Activated naive CD8-positive, alpha-beta T cell treated with anti-CD3 and anti-CD28 coated beads, Interleukin-2, amount 50 U/mL, for 16 hours (primary cell): ENCODE data around the gene ACTN4.
A peak's percentile ranks its signal among the peaks of the same experiment; 100 is the strongest.

Experiments used
- DNase-seq: peaks from one replicate; pipeline ENCODE4 v3.0.0-alpha.2; 2020; ENCODE audit warnings: low read depth, low spot score

Gene ACTN4

DNA sequence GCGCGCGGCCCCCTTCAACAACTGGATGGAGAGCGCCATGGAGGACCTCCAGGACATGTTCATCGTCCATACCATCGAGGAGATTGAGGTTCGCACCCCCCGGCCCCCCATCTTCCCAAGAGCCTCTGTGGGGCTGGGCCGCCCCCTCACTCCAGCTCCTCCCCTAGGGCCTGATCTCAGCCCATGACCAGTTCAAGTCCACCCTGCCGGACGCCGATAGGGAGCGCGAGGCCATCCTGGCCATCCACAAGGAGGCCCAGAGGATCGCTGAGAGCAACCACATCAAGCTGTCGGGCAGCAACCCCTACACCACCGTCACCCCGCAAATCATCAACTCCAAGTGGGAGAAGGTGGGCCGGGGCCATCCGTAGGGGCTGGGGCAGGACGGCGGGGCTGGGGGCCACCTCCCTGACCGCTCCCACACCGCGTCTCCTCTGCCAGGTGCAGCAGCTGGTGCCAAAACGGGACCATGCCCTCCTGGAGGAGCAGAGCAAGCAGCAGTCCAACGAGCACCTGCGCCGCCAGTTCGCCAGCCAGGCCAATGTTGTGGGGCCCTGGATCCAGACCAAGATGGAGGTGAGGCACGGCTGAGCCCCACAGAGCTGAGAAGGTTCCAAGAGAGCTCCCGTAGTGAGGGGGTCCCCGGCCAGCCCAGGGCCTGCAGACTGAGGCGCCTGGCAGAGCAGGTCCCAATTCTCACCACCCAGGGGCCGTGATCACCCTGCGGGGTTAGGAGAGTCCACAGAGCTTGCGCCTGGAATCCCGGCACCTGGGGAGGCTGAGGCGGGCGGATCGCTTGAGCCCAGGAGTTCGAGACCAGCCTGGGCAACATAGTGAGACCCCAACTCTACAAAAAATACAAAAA, 76.8 kb downstream of the ACTN4 start:
- no peak for DNase-seq

DNA sequence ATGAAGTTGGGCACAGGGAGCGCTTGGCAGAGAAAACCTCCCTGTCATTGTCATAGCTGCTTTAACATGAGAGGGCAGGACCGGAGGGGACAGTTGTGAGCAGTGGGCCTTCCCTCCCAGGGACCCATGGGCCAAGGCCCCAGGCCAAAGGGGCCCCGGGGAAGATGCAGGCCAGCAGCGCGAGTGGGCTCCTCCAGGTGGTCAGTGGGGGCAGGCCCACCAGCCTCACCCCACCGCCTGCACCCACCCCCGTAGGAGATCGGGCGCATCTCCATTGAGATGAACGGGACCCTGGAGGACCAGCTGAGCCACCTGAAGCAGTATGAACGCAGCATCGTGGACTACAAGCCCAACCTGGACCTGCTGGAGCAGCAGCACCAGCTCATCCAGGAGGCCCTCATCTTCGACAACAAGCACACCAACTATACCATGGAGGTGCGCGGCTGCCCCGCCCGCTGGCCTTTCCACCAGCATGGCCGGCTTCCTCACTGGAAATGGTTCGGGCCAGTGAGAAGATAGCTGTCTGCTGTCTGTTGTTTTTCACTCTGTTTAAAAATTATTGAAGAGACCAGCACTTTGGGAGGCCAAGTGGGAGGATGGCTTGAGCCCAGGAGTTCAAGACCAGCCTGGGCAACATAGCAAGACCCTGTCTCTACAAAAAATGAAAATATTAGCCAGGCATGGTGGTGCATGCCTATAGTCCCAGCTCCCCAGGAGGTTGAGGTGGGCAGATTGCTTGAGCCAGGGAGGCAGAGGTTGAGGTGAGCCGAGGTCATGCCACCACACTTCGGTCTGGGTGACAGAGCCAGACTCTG, 78.2 kb downstream of the ACTN4 start:
- no peak for DNase-seq

DNA sequence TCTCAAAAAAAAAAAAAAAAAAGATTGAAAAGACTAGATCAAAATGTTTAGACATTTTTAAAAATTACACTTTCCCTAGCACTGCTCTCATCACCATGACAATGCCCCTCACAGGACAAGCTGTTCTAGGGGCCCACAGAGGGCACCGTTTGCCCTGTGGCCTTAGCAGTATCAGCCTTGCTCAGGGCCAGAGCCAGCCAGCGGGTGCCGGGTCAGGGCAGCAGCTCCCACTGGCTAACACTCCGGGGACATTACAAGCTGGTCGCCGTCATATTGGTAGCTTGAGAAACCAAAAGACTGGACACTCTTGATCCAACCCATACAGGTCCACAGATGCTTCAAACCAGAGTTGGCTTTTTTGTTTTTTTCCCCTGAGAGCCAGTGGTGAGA, 78.8 kb downstream of the ACTN4 start:
- DNase-seq = no peak

DNA sequence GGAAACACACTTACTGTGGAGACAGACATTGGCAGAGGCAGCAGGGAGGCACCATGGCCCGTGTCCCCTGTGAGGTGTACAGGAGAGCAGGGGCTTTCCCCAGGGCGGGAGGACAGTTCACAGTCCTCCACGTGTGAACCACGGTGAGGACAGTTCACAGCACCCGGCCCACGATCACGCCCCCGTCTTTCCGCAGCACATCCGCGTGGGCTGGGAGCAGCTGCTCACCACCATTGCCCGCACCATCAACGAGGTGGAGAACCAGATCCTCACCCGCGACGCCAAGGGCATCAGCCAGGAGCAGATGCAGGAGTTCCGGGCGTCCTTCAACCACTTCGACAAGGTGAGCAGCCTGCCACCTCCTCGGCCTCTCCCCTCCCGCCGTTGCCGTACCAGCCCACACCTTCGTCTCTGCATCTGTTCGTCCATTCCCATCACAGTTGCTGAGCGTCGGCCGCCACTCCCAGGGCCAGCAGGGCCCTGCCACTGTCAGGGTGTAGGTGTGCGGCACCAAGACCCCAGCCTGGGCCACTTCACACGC, 79.4 kb downstream of the ACTN4 start:
- DNase-seq = no peak

DNA sequence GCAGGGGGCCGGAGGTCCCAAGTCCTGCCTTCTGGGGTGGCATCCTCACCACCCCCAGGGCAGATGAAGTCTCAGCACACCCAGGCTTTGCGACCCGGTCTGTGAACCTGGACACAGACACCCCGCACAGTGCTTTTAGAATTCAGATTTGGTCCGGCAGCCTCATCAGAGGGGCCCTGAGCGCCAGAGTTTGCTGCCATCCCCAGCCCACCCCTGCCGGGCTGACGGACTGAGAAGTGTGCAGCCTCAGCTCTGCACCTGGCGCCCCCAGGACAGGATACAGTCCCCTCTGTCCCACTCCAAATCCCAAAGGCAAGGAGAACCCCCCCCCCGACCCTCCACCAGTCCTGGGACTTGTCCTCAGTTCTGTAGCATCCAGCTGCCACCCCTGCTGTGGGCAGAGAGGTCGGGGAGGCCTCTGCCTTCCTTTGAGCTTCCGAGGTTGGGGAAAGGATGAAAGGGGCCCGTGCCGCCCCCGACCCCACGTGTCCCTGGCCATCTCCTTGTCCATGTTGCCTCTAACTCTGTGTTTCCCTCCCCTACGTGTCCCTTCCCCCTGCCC, 79.9 kb downstream of the ACTN4 start:
- DNase-seq = no peak

DNA sequence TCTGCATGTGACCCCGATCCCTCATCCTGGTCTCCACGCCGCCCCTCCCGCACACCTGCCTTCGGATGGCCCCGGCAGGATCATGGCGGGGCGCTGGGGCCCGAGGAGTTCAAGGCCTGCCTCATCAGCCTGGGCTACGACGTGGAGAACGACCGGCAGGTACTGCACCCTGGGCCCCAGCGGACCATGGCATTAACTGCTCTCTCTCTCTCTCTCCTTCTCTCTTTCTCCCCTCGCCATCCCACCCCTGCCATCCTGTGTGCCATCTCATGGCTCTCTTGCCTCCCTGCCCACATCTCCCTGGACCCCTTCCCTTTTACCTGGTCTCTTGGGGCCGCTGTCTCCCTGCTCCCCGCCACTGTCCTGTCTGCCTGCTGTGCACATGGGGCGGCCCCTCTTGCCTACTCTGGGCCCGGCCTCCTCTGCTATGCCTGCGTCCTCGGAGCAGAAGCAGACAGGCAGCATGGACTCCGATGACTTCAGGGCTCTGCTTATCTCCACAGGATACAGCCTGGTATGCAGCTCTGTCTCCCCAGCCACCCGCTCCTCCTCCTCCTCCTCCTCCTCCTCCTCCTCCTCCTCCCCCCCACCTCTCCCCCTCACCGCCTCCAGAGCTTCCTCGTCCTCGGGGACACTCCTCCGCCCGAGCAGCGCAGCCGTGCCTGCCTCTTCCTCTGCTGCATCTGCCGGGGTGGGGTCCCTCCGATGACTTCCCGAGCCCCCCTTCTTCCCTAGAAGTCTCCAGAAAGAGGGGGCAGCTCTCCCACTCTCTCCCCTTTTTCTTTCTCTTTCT, 80.6 kb downstream of the ACTN4 start:
- no peak for DNase-seq

DNA sequence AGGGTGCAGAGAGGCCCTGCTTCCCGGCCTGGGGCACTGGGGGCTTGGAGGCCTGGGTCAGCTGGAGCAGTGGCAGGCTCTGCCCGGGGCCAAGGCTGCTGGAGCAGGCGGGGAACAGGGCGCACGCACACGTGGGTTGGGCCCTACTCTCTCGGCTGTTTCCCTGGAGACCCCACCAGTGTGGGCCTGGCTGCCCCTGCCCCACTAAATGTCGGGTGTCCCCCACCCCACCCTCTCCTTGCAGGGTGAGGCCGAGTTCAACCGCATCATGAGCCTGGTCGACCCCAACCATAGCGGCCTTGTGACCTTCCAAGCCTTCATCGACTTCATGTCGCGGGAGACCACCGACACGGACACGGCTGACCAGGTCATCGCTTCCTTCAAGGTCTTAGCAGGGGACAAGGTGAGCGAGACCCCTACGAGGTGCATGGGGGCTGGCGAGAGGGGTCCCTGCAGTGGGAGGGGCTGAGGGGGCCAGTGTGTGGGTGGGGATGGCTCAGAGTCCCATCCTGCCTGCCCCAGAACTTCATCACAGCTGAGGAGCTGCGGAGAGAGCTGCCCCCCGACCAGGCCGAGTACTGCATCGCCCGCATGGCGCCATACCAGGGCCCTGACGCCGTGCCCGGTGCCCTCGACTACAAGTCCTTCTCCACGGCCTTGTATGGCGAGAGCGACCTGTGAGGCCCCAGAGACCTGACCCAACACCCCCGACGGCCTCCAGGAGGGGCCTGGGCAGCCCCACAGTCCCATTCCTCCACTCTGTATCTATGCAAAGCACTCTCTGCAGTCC, 81.5 kb downstream of the ACTN4 start:
- DNase-seq = no peak

DNA sequence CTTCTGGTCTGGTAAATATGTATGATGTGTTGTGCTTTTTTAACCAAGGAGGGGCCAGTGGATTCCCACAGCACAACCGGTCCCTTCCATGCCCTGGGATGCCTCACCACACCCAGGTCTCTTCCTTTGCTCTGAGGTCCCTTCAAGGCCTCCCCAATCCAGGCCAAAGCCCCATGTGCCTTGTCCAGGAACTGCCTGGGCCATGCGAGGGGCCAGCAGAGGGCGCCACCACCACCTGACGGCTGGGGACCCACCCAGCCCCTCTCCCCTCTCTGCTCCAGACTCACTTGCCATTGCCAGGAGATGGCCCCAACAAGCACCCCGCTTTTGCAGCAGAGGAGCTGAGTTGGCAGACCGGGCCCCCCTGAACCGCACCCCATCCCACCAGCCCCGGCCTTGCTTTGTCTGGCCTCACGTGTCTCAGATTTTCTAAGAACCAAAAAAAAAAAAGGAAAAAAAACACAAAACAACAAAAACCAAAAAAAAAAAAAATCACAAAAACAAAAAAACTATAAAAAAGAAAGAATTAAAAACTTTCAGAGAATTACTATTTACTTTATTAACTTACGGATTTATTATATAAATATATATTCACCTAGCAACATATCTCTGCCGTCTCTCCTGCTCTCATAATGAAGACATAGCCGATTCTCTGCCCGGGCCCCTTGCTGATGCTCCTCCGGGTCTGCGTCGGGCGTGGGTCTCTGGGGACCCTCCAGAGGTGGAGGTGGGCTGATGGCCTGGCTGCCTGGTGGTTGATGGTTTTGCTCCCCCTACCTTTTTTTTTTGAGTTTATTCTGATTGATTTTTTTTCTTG, 82.4 kb downstream of the ACTN4 start:
- peak; percentile 60 for DNase-seq

DNA sequence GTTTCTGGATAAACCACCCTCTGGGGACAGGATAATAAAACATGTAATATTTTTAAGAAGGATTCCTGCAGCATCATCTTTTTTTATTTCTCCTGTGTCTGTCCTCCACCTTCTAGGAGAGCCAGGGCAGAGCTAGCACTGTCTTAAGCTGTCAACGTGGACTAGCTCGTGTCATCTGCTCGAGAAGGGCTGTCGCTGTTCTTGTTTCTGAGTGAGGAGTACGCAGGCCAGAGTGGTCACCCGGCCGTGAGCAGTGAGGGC, 83.0 kb downstream of the ACTN4 start:
- no peak for DNase-seq

DNA sequence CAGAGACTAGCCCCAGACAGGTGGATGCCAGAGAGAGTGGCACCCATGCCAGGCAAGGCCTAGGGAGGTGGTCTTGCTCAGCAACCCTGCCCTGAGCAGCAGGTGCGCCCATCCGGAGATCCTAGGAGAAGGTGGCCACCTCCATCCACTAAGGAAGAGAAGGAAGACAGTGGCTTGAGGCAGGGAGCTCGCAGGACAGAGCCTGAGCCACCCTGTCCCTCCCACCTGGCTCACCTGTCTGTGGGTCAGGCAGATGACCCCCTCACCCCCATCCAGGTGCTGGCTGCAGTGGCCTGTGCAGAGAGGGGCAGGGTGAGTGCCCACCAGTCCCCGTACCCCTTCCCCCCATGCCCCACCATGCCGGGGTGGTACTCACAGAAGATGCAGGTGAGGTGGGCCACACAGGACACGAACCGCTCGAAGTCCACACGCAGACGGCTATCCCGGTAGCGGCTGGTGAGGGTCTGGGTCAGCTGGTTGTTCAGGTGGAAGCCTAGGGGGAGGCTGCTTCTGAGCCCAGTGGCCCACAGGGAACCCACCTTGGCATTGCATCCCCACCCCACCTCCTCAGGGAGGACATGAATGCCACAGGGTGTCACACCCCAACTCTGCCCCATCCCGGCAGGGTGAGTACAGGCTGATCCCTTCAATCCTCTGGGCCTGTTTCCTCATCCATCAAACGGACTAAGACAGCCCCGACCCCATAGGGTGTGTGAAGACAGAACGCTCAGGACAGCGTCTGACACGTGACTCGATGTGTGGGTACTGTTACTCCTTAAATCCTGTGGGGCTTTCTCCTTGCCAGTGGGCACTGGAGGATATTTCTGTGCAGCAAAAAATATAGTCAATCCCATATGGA, 83.5 kb downstream of the ACTN4 start:
- no peak for DNase-seq

DNA sequence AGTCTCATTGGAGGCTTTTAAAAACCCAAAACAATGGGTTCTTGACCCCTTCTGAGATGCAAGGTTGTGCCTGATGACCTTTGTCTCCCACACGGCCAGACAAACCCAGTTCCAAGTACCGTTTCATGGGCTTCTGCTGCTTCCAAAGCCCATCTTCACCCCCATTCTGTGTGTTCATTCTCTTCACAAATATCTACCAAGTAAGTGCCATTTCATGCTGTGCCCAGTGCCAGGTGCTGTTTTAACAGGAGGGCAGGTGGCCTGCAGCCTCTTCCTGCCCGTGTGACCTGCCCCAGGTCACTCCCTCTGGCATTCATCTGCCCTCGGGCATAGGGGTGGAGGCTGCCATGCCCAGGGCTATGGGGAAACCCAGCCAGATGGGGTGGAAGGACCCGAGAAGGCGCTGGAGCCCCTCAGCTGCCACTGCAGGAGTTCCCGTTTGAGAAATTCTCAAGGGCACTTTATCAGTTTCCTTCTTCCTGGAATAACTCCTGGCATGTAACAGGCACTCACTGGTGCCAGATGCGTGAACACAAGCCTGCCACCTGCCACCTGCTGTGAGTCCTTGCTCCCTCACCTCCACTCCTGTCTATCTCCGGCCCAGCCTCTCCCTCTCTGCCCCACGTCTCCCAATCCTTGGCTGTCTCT, 84.3 kb downstream of the ACTN4 start:
- DNase-seq = no peak

DNA sequence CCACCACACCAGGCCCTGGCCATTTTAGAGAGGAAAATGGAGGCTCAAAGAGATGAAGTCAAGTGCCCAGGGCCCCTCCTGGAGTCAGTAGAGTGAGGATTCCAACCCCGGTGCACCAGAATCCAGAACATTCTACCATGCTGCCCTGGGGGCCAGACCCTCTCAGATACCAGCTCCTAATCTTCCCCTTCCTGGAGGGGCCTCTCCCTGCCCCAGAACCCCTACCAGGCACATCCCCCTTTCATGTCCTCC, 85.7 kb downstream of the ACTN4 start:
- no peak for DNase-seq

DNA sequence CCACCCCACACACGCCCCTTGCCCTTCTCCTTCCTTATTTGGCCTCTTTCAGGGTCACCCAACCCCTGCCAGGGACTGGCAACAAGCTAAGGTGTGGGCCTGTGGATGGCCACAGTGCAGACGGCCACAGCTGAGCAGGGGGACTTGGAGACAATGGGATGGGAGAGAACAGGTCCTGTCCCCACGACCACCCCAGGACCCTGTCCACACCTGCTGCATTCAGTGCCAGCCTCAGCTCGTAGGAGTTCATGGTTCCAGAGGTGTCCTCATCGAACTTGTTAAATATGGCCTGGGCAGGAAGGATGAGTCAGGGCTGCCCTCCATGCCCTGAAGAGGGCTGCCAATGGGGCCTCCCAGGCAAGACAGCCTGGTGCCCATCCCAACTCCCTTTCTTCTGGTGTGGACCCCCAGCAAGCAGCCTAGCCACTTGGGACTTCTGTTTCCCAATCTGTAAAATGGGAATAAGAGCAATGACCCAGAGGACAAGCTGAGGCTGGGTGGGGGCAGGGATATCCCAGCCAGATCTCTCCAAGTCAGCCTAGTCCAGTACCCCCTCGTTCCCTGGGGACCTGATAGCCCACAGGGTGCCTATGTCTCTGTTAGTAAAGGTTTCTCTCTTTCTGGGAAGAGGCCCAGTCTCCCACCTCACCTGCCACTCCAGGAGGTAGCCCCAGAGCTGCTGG, 86.2 kb downstream of the ACTN4 start:
- no peak for DNase-seq

DNA sequence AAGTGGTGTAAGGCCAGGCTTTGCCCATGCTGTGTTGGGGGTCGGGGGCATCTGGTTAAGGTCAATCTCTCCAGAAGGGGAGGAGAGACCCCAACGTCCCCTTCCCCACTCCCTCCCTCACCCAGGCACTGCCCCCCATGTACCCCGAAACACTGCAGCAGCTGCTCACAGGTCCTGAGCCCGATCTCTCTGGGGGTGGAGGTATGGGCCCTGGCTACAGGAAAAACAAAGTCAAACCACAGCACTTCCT, 86.7 kb downstream of the ACTN4 start:
- no peak for DNase-seq

DNA sequence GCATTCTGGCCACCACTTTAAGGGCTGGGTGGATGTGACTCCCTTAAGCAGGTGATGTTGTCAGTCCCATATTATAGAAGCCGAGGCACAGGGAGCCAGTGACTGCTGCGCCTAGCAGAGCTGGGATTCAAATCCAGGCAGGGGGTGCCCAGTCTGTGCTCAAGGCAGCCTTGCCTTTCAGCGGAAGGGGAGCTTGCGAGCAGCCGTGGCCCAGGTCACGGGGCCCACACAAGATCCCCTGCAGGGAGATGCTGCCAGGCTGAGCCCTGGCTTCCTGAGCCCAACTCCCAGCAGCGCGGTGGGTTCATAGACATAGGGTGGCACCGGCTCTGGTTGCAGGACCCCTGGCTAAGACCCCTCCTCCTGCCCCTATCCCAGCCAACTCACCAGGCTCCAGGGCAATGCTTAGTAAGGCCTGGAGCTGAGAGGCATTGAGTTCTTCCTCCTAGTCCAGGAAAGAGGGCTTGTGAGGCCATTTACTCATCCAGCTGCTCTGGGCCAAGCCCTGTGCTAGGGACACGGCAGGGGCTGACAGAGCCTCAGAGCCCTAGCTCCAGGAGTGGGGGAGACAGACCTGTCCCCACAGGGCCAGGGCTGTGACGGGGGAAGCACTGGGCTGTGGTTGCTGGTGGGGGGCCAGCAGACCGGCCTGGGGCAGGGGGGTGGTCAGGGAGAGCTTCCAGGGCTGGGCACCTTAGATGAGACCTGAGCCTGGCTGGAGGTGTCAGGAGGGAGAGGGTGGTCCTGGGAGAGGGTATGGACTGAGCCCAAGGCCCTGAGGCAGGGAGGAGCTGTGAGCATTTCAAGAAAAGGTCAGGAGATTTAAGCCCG, 87.2 kb downstream of the ACTN4 start:
- no peak for DNase-seq

DNA sequence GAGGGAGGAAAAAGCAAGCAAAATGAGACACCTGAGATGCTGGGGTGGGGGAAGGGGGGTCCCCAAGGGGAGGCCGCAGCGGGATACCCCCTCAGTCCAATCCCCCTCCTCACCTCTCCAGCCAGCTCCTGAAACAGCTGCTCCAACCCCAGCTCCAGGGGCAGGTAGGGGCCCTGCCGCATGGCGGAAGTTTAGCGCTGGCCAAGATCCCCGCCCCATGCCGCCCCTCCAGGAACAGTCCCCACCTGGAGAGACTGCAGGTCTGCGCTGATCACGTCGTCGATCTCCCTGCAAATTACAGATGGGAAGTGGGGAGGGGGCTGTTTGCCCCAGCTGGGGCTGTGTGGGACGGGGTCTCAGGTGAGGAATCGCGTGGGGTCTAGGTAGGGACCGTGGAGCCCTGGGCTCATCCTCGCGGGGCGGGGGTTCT, 87.8 kb downstream of the ACTN4 start:
- DNase-seq = no peak

DNA sequence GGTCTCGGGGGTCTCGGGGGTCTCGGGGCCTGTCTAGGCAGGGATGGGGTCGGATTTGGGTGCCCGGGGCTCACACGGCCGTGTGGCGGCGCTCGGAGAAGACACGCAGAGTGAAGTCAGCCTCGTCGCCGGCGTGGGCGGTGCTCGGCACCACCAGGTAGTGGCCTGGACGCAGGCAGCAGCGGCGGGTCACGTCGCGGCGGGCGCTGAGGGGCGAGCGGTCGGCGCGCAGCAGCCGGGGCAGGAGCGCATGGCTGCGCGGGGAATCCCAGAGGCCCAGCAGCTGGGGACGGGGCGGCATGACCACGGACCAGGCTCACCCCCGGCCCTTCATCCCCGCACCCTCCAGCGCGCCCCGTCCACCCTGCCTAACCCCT, 88.6 kb downstream of the ACTN4 start:
- DNase-seq = no peak
